GM23248 (cell line): ENCODE measurements around the gene PRPF40B.

Experiments used
- EZH2 ChIP-seq: fragments of 200-600 bp; sonication (generic); IDR thresholded peaks from 2 replicates; pipeline ENCODE4 v1.6.1; 2018; ENCODE audit warnings: antibody characterized with exemption, mild to moderate bottlenecking; ENCODE audit not compliant: insufficient read depth, poor library complexity, severe bottlenecking
- EZH2phosphoT487 ChIP-seq: fragments of 200-600 bp; sonication (generic); IDR thresholded peaks from 2 replicates; pipeline ENCODE4 v1.6.1; 2018; ENCODE audit warnings: antibody characterized with exemption, moderate library complexity, mild to moderate bottlenecking, low read depth; ENCODE audit not compliant: insufficient read depth

DNA sequence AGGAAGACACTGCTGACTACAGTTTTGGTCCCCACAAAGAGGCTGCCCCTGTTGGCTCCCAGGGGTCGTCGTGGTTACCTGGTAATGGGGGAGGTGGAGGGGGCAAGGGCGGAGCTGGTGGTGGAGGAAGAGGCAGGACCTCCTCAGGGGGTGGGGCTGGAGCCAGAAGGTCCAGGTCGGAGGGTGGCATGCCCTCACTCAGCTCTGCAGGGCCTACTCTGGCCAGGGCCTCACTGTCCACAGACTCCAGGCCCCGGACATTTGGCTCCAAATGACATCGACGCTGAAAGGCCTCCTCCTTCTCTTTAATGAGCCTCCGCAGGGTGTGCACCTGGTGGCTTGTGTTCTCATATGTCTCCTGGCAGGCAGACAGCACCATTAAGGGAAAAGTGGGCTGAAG is 28.5 kb downstream of the PRPF40B start:
- TF ChIP-seq EZH2 (no peak), EZH2phosphoT487 (no peak)
